ENCODE data around the gene PDCL2. TPM values are rescaled to one million over a fixed set of nuclear protein-coding genes. Genes with fewer than 3 reads are reported as not detected.
A peak's percentile ranks its signal among the peaks of the same experiment; 100 is the strongest.
"Not testable (repeated sequence)": the region's sequence is repeated elsewhere in the genome, so short reads cannot be mapped to it uniquely, and the experiment has no call there.

Gene PDCL2
- total RNA-seq, 1 experiment from 2014 or later: not detected

GRCh38 chr4:55588160-55588559, 3.9 kb downstream of the PDCL2 start:
- ChIA-PET POLR2A (ENCODE audit: unreplicated experiment) (no interaction called here), CTCF (no interaction called here)
- Histone ChIP-seq H3K9ac (ENCODE audit: low read length) (no peak overlapping the region), H3K4me2 (ENCODE audit: low read length) (no peak overlapping the region), H2AFZ (ENCODE audit: low read length) (no peak overlapping the region), H3K79me2 (ENCODE audit: low read length) (no peaks in the 10 kb centered on the region), H3K9me2 (replicated peaks; ENCODE audit: low read length) (no peaks in the 10 kb centered on the region), H3K4me3 (ENCODE audit: low read length) (no peak overlapping the region), H3K27me3 (ENCODE audit: low read length) (no peaks in the 10 kb centered on the region), H3K9me3 (ENCODE audit: low read length) (peaks cover 7% of the 10 kb centered on the region), H3K36me3 (ENCODE audit: low read depth, low read length) (no peaks in the 10 kb centered on the region; the same call in 1 of the 2 replicates), H4K20me1 (ENCODE audit: low read length) (no peaks in the 10 kb centered on the region), H3K4me1 (ENCODE audit: insufficient read depth, low read length) (no peaks in the 10 kb centered on the region), H3F3A (ENCODE audit: low read length, unreplicated experiment) (no peaks in the 10 kb centered on the region), H3K27ac (ENCODE audit: low read length) (no peak overlapping the region)
- intact Hi-C loops (cut with micrococcal nuclease): no loop called here
- BruUV-seq (replicated peaks): no TSS peak
- ATAC-seq (no peak), DNase-seq (no peak)
- TF ChIP-seq EZH2 (IDR thresholded peaks at IDR 0.05; ENCODE audit: low read length, unreplicated experiment) (no peak), EZH2phosphoT487 (IDR thresholded peaks at IDR 0.05; ENCODE audit: borderline replicate concordance, low read length) (no peak), CTCF (conservative IDR thresholded peaks at IDR 0.05; ENCODE audit: low read depth, low read length) (no peak)

- H3K27me3 ChIP-seq (ENCODE audit: low read length); H3K36me3 ChIP-seq (ENCODE audit: low read depth, low read length); H3K4me3 ChIP-seq (ENCODE audit: low read length); H3K79me2 ChIP-seq (ENCODE audit: low read length); DNase-seq; H3K9ac ChIP-seq (ENCODE audit: low read length); H3F3A ChIP-seq (ENCODE audit: low read length, unreplicated experiment); H3K9me2 ChIP-seq (replicated peaks; ENCODE audit: low read length); H3K9me3 ChIP-seq (ENCODE audit: low read length); H4K20me1 ChIP-seq (ENCODE audit: low read length); intact Hi-C loops (cut with micrococcal nuclease); H3K4me1 ChIP-seq (ENCODE audit: insufficient read depth, low read length); H3K4me2 ChIP-seq (ENCODE audit: low read length); H3K27ac ChIP-seq (ENCODE audit: low read length); ATAC-seq; CTCF ChIA-PET; H2AFZ ChIP-seq (ENCODE audit: low read length); POLR2A ChIA-PET (ENCODE audit: unreplicated experiment); BruUV-seq (replicated peaks): not testable (repeated sequence)
Measured at GRCh38 chr4:55582773-55583172, 9.3 kb downstream of the PDCL2 start.

GRCh38 chr4:55578341-55579010, 13.6 kb downstream of the PDCL2 start:
- Histone ChIP-seq H3K4me2 (ENCODE audit: low read length) (no peak overlapping the region), H3K9ac (ENCODE audit: low read length) (no peak overlapping the region), H2AFZ (ENCODE audit: low read length) (no peak overlapping the region), H3K27me3 (ENCODE audit: low read length) (no peaks in the 10 kb centered on the region), H3F3A (ENCODE audit: low read length, unreplicated experiment) (no peaks in the 10 kb centered on the region), H3K4me1 (ENCODE audit: insufficient read depth, low read length) (no peaks in the 10 kb centered on the region), H3K79me2 (ENCODE audit: low read length) (no peaks in the 10 kb centered on the region), H3K9me2 (replicated peaks; ENCODE audit: low read length) (no peaks in the 10 kb centered on the region), H4K20me1 (ENCODE audit: low read length) (no peaks in the 10 kb centered on the region), H3K27ac (ENCODE audit: low read length) (no peak overlapping the region), H3K36me3 (ENCODE audit: low read depth, low read length) (no peaks in the 10 kb centered on the region), H3K9me3 (ENCODE audit: low read length) (peaks cover 13% of the 10 kb centered on the region), H3K4me3 (ENCODE audit: low read length) (no peak overlapping the region)
- ATAC-seq: no peak
- intact Hi-C loops (cut with micrococcal nuclease): no loop called here
- ChIA-PET CTCF (no interaction called here), POLR2A (ENCODE audit: unreplicated experiment) (no interaction called here)
- no TSS peak for BruUV-seq (replicated peaks)
- no peak for TF ChIP-seq EZH2 (IDR thresholded peaks at IDR 0.05; ENCODE audit: low read length, unreplicated experiment)
- TF ChIP-seq CTCF (conservative IDR thresholded peaks at IDR 0.05; ENCODE audit: low read depth, low read length): no peak
- no peak for TF ChIP-seq EZH2phosphoT487 (IDR thresholded peaks at IDR 0.05; ENCODE audit: borderline replicate concordance, low read length)
- DNase-seq: peak; percentile 15
